Tibial nerve (tissue), 3 donors: ENCODE results near the gene TMEM82.

Experiments used
- CTCF ChIP-seq, 5 experiments: fragments of 200-600 bp in 3 of 5; fragments of 450-650 bp in 2 of 5; sonication (generic) in 3 of 5; IDR thresholded peaks; one replicate each; pipeline ENCODE4 v1.5.1; 2016 to 2019; ENCODE audit warnings: antibody characterized with exemption in 5 of 5, mild to moderate bottlenecking in 3 of 5, moderate library complexity in 2 of 5
- POLR2A ChIP-seq, 2 donors: fragments of 450-650 bp; IDR thresholded peaks; one replicate each; pipeline ENCODE4 v1.6.1; 2017; ENCODE audit warnings: antibody characterized with exemption in 2 of 2, mild to moderate bottlenecking in 2 of 2, moderate library complexity in 2 of 2

DNA sequence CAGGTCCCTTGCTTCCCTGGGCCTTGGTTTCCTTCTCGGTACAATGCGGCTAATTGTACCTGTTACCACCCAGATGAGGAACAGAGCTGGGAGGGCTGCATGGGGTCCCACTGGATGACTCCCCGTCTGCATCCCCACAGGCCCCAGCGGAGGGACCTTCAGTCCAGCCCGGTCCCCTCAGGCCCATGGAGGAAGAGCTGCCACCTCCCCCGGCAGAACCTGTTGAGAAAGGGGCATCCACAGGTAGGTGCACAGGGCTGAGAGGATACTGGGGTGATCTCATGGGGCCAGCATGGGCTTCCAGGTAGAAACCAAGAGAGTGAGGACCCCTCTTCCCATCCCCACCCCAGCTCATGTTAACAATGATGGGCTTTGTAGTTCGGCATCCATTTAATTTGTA, 26.1 kb downstream of the TMEM82 start:
- TF ChIP-seq POLR2A (IDR thresholded peaks at IDR 0.05) (no peak), CTCF (IDR thresholded peaks at IDR 0.05) (no peak)
